NCI-H1092 treated with DMSO at 0.1 percent for 48 hours (cell line): ENCODE data around the gene AKAP1.

Experiments
- DNase-seq: peaks from one replicate; lab custom pipeline; 2025; lab: John Stamatoyannopoulos, UW

The AKAP1 gene

GRCh38 chr17:57165754-57166153, 80.7 kb downstream of the AKAP1 start:
- DNase-seq = no peak

GRCh38 chr17:57166803-57167202, 81.8 kb downstream of the AKAP1 start:
- DNase-seq = no peak

GRCh38 chr17:57168695-57169094, 83.6 kb downstream of the AKAP1 start:
- DNase-seq = no peak

GRCh38 chr17:57170866-57171265, 85.8 kb downstream of the AKAP1 start:
- DNase-seq = no peak
